ENCODE measurements around the gene ST3GAL3. TPM values are rescaled to one million over a fixed set of nuclear protein-coding genes. Genes with fewer than 3 reads are reported as not detected.

Gene ST3GAL3
- total and polyA plus RNA-seq, 4 donors: 20.2 to 32.0 (median 27.0) TPM

- peak within 1 kb of the TSS; percentile 64 for H3K4me3 ChIP-seq (ENCODE audit: low read length in 2 of 2)
- ATAC-seq (ENCODE audit: low FRiP score) (no peak), DNase-seq (peak; percentile 53 to 85)
- 4 to 7% methylated on average over 29 to 54 of the region's 54 CpGs for WGBS, 2 donors
- no peaks in the 10 kb centered on the region for H3K4me1 ChIP-seq (ENCODE audit: control insufficient read depth in 1 of 2, insufficient read depth in 2 of 2, low read length in 2 of 2)
- H3K27me3 ChIP-seq (ENCODE audit: control insufficient read depth in 1 of 2, insufficient read depth in 2 of 2, low read length in 1 of 2): no peaks in the 10 kb centered on the region
- H3K9me3 ChIP-seq (ENCODE audit: control insufficient read depth, low read length): no peaks in the 10 kb centered on the region
- H3K27ac ChIP-seq (ENCODE audit: low read depth in 1 of 2, low read length in 2 of 2): no peak within 1 kb of the TSS
- no peaks in the 10 kb centered on the region for H3K36me3 ChIP-seq (ENCODE audit: control insufficient read depth in 1 of 2, insufficient read depth in 2 of 2, low read length in 1 of 2)
- intact Hi-C loops (cut with DNase I): no loop called here
Measured at GRCh38 chr1:43978551-43979260, 271.4 kb downstream of the ST3GAL3 start, which contains the start of gene B4GALT2. TSS of gene B4GALT2 (plus strand) at chr1:43979210. CDS start at chr1:43981161, 1,951 bp downstream.

- 1 to 3% methylated on average over 7 to 45 of the region's 45 CpGs for WGBS, 2 donors
- no peak for ATAC-seq (ENCODE audit: low FRiP score)
- intact Hi-C loops (cut with DNase I): no loop called here
Measured at GRCh38 chr1:43979261-43979527, 271.9 kb downstream of the ST3GAL3 start.

GRCh38 chr1:43979528-43980254, 272.4 kb downstream of the ST3GAL3 start:
- intact Hi-C loops (cut with DNase I): no loop called here
- no peak overlapping the region for H3K27ac ChIP-seq (ENCODE audit: low read depth in 1 of 2, low read length in 2 of 2)
- H3K36me3 ChIP-seq (ENCODE audit: control insufficient read depth in 1 of 2, insufficient read depth in 2 of 2, low read length in 1 of 2): no peaks in the 10 kb centered on the region
- no peaks in the 10 kb centered on the region for H3K4me1 ChIP-seq (ENCODE audit: control insufficient read depth in 1 of 2, insufficient read depth in 2 of 2, low read length in 2 of 2)
- WGBS, 2 donors: 1% methylated on average over 39 to 45 of the region's 45 CpGs
- ATAC-seq (ENCODE audit: low FRiP score): no peak
- no peaks in the 10 kb centered on the region for H3K9me3 ChIP-seq (ENCODE audit: control insufficient read depth, low read length)
- peak; percentile 72 to 85 for DNase-seq
- peak overlapping the region; percentile 64 for H3K4me3 ChIP-seq (ENCODE audit: low read length in 2 of 2)
- H3K27me3 ChIP-seq (ENCODE audit: control insufficient read depth in 1 of 2, insufficient read depth in 2 of 2, low read length in 1 of 2): no peaks in the 10 kb centered on the region

More at GRCh38 chr1:43979261-43979527, 271.9 kb downstream of the ST3GAL3 start:
- Histone ChIP-seq H3K27me3 (ENCODE audit: control insufficient read depth in 1 of 2, insufficient read depth in 2 of 2, low read length in 1 of 2) (no peaks in the 10 kb centered on the region), H3K4me1 (ENCODE audit: control insufficient read depth in 1 of 2, insufficient read depth in 2 of 2, low read length in 2 of 2) (no peaks in the 10 kb centered on the region), H3K9me3 (ENCODE audit: control insufficient read depth, low read length) (no peaks in the 10 kb centered on the region), H3K27ac (ENCODE audit: low read depth in 1 of 2, low read length in 2 of 2) (no peak overlapping the region), H3K36me3 (ENCODE audit: control insufficient read depth in 1 of 2, insufficient read depth in 2 of 2, low read length in 1 of 2) (no peaks in the 10 kb centered on the region), H3K4me3 (ENCODE audit: low read length in 2 of 2) (peak overlapping the region; percentile 64)
- DNase-seq: no peak

- no peak overlapping the region for H3K4me3 ChIP-seq (ENCODE audit: low read length in 2 of 2)
- peak in 1 of 2 donors; percentile 45 for DNase-seq
- 42 to 51% methylated on average over 12 to 13 of the region's 13 CpGs for WGBS, 2 donors
- no peak overlapping the region for H3K27ac ChIP-seq (ENCODE audit: low read depth in 1 of 2, low read length in 2 of 2)
- H3K27me3 ChIP-seq (ENCODE audit: control insufficient read depth in 1 of 2, insufficient read depth in 2 of 2, low read length in 1 of 2): no peaks in the 10 kb centered on the region
- no peaks in the 10 kb centered on the region for H3K36me3 ChIP-seq (ENCODE audit: control insufficient read depth in 1 of 2, insufficient read depth in 2 of 2, low read length in 1 of 2)
- no peak for ATAC-seq (ENCODE audit: low FRiP score)
- H3K9me3 ChIP-seq (ENCODE audit: control insufficient read depth, low read length): no peaks in the 10 kb centered on the region
- no peaks in the 10 kb centered on the region for H3K4me1 ChIP-seq (ENCODE audit: control insufficient read depth in 1 of 2, insufficient read depth in 2 of 2, low read length in 2 of 2)
- intact Hi-C loops (cut with DNase I): no loop called here
Measured at GRCh38 chr1:43980255-43981134, 273.2 kb downstream of the ST3GAL3 start.

Small RNAs within 50 kb of the gene (microRNA-seq; reads per million reads assigned to microRNA genes)
- 0 reads per million in 2 donors for gene MIR6079

Other genes with a start within 250 kb of the ST3GAL3 start
- 10 to 100 TPM; 59.6 to 86.2 TPM for gene PTPRF, start 176.7 kb upstream of the ST3GAL3 start, total RNA-seq
- 10 to 100 TPM; 11.6 to 21.7 TPM for gene PTPRF, start 176.7 kb upstream of the ST3GAL3 start, polyA plus RNA-seq
- 10 to 100 TPM; 24.8 to 43.3 TPM for gene KDM4A, start 57.4 kb upstream of the ST3GAL3 start, total RNA-seq
- gene KDM4A, start 57.4 kb upstream of the ST3GAL3 start, polyA plus RNA-seq: 10 to 100 TPM in 1 of 2 donors, 1 to 10 TPM in 1; 9.4 to 13.9 TPM
- 1 to 10 TPM; 1.8 to 4.9 TPM for gene ARTN, start 226.3 kb downstream of the ST3GAL3 start, total RNA-seq
- 1 to 10 TPM in 1 of 2 donors, not detected in 1; 2.1 TPM for gene ARTN, start 226.3 kb downstream of the ST3GAL3 start, polyA plus RNA-seq
- 10 to 100 TPM; 19.4 to 22.5 TPM for gene IPO13, start 239.4 kb downstream of the ST3GAL3 start, total RNA-seq
- 10 to 100 TPM in 1 of 2 donors, 1 to 10 TPM in 1; 9.8 to 29.2 TPM for gene IPO13, start 239.4 kb downstream of the ST3GAL3 start, polyA plus RNA-seq